GM20000 (cell line): ENCODE measurements around the gene ZNF462.

Experiments
- DNase-seq: peaks from one replicate; pipeline ENCODE4 v3.0.0; 2012; ENCODE audit warnings: low spot score
- TF ChIP-seq, protein P1 (sequence below): IDR thresholded peaks from 2 replicates; pipeline ENCODE4 v1.5.1; 2012; ENCODE audit warnings: mild to moderate bottlenecking, control low read depth; ENCODE audit errors: extremely low read depth, missing control alignments

Gene ZNF462

DNA sequence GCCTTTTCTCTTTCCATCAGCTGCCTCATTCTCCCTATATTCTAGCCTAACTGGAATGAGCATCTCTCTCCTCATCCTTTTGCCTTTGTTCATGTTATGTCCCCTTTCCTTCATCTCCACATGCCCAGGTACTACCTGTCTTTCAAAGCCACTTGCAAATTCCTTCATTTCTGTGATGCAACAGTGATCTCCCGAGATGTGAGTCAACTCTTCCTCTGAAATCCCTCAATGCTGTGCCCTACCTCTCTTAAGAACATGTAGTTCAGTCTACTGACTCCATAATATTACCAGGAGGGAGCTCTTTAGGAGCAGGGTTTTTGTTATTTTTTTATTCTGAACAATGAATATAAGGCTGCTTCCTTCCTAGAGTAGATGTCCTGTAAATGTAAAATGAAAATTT is 91.6 kb downstream of the ZNF462 start:
- DNase-seq, result no peak
- TF ChIP-seq, protein P1, sequence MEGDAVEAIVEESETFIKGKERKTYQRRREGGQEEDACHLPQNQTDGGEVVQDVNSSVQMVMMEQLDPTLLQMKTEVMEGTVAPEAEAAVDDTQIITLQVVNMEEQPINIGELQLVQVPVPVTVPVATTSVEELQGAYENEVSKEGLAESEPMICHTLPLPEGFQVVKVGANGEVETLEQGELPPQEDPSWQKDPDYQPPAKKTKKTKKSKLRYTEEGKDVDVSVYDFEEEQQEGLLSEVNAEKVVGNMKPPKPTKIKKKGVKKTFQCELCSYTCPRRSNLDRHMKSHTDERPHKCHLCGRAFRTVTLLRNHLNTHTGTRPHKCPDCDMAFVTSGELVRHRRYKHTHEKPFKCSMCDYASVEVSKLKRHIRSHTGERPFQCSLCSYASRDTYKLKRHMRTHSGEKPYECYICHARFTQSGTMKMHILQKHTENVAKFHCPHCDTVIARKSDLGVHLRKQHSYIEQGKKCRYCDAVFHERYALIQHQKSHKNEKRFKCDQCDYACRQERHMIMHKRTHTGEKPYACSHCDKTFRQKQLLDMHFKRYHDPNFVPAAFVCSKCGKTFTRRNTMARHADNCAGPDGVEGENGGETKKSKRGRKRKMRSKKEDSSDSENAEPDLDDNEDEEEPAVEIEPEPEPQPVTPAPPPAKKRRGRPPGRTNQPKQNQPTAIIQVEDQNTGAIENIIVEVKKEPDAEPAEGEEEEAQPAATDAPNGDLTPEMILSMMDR, result no peak

DNA sequence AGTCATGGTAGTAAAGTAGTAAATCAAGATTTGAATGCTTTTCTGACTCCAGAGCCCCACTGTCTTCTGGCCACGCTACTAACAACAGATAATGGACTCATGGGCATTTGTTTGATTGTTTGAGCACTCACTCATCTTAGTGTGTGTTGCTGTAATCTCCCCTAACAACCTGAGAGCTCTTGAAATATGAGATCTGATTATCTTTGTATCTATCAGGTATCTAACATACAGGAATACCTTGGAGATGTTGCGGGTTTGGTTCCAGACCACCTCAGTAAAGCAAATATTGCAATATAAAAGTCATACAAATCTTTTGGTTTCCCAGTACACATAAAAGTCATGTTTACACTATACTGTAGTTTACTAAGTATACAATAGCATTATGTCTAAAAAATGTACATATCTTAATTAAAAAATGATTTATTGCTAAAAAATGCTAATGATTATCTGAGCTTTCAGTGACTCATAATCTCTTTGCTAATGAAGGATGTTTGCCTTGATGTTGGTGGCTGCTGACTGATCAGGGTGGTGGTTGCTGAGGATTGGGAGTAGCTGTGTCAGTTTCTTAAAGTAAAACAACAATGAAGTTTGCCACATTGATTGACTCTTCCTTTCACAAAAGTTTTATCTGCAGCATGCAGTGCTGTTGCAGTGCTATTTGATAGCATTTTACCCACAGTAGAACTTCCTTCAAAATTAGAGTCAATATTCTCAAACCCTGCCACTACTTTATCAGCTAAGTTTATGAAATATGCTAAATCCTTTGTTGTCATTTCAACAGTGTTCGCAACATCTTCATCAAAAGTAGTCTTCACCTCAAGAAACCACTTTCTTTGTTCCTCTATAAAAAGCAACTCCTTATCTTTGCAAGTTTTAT is 92.2 kb downstream of the ZNF462 start:
- no peak for DNase-seq
- TF ChIP-seq, protein P1, result no peak

DNA sequence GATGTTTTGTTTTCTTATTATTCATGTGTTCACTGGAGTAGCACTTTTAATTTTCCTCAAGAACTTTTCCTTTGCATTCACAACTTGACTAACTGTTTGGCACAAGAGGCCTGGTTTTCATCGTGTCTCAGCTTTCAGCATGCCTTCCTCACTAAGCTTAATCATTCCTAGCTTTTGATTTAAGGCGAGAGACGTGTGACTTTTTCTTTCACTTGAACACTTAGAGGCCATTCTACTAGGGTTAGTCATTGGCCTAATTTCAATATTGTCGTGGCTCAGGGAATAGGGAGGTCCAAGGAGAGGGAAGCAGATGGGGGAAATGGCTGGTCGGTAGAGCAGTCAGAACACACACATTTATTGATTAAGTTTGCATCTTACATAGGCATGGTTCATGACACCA is 94.0 kb downstream of the ZNF462 start:
- TF ChIP-seq, protein P1, result no peak
- DNase-seq, result no peak

DNA sequence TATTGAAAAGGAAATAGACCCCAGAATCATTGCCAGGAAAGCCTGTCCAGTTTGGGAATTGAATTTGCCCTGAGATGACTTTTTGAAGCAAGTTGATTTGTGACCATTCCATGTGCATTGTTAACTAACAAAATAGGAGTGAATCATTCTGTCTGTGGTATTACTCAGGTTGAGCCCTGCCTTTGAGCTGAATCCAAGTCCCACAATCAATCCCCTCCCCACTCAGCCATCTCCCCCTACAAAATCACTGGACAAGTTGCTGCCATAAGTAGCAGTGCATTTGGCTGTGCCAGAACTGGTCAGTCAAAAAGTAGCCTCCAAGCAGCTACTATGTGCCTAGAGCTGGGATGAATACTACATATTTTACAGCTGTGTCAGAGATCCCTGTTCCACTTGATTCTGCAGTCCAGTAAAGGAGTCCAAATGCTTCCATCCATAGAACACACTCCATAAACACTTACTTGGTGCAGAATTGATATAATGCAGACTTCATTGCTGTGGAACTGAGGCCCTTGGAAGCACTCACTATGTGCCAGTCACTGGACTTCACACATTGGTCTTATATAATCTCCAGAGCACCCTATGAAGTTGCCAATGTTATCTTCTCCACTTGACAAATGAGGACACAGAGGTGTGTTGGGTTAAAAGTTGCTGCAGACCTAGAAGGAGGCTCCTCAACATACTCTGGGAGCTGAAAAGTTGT is 96.1 kb downstream of the ZNF462 start:
- TF ChIP-seq, protein P1, result no peak
- DNase-seq, result no peak

DNA sequence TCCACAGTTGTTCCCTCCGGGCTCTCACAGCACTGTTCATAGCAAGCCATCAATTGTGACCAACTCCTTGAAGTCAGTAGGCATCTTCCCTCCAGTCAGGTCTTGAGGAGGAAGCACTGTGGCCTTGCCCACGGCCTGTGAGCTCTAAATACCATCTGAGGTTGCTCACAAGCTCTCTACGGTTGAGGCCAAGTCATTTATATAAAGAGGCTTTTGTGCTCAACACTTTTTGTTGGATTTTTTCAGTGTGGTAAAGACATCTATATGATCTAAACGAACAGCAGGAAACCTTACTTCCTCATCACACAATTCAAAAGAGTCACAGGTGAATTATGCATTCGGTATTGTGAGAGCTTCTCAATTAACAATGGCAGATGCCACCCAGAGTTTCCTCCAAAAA is 97.3 kb downstream of the ZNF462 start:
- no peak for DNase-seq
- TF ChIP-seq, protein P1, result no peak

DNA sequence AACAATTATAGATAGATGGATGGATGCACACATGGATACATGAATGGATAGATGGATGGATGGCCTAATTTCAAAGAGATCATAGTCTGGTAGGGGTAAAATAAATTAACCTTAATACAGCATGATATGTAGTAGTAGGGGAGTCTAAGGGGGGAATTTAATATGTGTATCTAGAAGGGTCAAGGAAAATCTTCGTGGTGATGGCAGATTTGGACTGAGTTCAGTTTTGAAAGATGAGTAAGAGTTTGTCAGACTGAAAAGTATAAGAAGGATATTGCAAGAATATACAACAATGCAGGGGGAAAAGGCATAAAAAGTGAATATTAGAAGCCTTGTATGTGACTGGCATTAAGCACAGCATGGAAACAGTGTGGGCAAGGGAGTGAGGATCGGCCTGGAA is 98.7 kb downstream of the ZNF462 start:
- TF ChIP-seq, protein P1, result no peak
- no peak for DNase-seq

DNA sequence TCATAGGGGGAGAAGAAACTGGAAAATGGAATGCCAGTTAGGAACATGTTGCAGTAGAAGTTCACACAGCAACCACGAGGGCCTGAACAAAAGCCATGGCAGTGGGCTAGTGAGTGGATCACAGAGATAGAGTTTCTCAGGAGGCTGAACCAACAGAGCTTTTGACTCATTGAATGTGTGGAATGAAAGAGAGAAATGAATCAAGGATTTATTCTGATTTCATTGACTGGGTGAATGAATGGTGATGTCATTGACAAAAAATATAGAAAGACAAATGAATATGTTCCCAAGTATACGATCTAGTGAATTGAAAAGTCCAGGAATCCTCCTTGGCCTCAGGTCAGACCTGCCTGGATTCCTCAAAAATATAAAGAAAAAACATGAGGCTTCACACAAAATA is 99.2 kb downstream of the ZNF462 start:
- no peak for DNase-seq
- TF ChIP-seq, protein P1, result no peak
